ENCODE data around the gene GPAT2.

GRCh38 chr2:96072746-96073145 lies 38.0 kb upstream of the GPAT2 start:
- TF ChIP-seq CTCF (IDR thresholded peaks at IDR 0.05), result no peak
- no peak for TF ChIP-seq POLR2A (IDR thresholded peaks at IDR 0.05)

All from heart left ventricle (tissue), 13 donors.